GM19452 (cell line): ENCODE measurements around the gene CALY.
"Not testable (repeated sequence)": the region's sequence is repeated elsewhere in the genome, so short reads cannot be mapped to it uniquely, and the experiment has no call there.

Source experiments
- ATAC-seq: cut with Tn5 transposase; IDR thresholded peaks from one replicate; pipeline ENCODE4 v1.9.1; 2021; ENCODE audit not compliant: unreplicated experiment

The CALY gene

DNA sequence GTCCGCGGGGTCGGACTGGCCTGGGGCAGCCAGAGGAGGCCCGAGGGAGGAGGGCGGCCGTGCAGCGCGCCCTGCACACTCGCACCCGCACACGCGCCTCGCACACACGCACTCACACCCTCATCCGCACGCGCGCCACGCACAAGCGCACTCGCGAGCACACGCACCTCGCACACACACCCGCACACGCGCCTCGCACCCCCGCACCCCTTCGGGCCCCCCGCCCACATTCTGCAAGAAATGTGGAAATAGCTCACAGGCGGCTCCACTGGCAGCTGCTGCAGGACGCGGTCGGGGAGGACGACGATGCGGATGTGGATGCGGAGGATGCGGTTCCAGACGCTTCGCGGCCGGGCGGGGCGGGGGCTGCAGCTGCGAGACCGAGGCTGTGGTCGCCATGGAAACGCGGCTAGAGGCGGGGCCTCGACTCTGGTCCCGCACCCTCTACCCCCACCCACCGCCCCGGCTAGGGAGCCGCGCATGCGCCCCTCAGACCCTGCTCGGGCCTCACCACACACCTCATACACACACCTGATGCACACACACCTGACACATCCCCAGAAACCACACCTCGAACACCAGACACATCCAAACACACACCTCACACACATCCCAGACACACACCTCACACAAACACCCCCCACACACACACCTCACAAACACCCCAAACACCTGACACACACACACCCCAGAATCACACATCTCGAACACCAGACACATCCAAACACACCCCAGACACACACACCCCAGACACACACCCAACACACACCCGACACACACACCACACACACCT is at the start of gene CALY:
Gene CALY, minus strand, starts transcription at position 320 of the 793 bp plus-strand sequence. CDS start 7,907 bp downstream, outside the sequence.
- no peak for ATAC-seq

GRCh38 chr10:133385214-133385613 is 48.5 kb upstream of the CALY start:
- no peak for ATAC-seq

GRCh38 chr10:133384071-133384470 is 47.4 kb upstream of the CALY start:
- ATAC-seq, result no peak

GRCh38 chr10:133383551-133383950 is 46.9 kb upstream of the CALY start:
- ATAC-seq, result no peak

DNA sequence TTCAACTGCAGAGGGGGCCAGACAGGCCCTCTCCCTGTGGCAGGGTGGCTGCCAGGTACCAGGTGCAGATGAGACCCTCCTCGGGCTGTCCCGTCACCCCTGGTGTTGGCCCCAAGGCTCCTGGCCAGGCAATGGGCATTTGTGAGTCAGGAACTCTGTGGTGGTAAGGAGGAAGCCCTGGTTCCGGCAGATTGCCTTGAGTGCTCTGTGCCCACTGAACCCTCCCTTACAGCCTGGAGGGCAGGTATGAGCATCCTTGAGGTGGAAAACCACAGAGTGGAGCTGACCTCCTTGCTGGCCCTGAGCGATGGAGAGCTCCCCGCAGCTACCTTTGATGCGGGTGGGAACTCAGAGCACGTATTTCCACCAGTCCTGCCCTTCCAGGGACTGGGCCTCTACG is 44.3 kb upstream of the CALY start:
- ATAC-seq, result no peak

DNA sequence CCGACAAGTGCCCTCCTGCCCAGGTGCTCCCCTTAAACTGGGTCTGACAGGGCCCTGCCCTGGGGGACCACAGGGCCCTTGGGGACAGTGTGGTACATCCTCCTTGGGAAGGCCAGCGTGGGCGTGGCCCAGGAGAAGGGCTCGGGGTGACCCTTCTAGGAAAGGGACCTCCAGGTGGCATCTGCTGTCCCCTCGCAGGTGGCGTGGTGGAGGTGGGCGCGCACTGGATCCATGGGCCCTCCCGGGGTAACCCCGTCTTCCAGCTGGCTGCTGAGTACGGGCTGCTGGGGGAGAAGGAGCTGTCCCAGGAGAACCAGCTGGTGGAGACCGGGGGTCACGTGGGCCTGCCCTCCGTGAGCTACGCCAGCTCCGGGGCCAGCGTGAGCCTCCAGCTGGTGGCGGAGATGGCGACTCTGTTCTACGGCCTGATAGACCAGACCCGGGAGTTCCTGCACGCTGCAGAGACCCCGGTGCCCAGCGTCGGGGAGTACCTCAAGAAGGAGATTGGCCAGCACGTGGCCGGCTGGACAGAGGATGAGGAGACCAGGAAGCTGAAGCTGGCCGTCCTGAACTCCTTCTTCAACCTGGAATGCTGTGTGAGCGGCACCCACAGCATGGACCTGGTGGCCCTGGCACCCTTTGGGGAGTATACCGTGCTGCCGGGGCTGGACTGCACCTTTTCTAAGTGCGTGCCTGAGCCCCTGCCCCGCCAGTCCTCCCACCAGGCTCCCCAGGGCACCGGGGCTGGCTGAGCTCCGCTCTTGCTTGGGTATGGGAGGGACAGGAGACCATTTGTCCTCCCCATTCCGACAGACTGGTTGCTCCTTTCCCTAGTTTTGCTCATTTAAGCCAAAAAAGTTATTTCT is 43.3 kb upstream of the CALY start:
- ATAC-seq, result no peak

GRCh38 chr10:133379152-133379800 is 42.6 kb upstream of the CALY start, which contains the start of gene PAOX:
TSS of gene PAOX (plus strand) at chr10:133379262. CDS start at chr10:133379317, 55 bp downstream.
- ATAC-seq, result peak; percentile 59

DNA sequence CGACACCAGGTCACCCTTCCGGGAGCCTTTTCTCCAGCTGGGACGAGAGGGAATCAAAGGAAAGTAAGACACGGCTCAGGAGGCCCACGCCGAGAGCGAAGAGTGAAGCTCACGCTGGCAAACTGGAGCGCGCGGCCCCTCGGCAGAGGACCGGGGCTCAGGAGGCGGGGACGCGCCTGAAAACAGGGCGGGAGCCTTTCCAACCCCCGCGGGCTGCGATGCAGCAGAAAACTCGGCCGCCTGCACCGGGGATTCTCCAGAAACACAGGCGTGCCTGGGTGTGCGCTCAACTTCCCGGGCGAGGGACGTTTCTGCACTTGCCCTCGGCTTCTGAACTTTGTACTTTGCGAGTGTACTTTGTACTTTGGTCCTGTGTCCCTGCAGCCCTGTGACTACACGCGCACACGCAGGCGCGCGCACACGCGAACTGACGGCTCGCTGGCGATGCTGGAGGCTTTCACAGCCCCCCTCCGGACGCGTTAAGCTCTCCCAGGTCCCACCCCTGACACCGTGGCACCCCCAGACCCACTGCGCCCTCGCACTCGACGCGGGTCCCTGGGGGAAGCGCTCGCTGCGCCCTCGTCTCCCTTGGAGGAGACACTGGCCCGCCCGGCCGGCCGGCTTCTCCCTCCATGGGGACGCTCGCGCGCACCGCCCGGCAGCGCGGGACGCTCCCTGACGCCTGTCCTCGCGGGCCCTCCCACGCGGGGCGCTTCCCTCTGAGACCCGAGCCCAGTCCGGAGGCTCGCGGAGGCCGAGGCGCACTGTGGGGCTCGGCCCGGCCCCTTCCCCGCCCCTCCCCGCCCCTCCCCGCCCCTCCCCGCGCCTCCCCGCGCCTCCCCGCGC is 41.8 kb upstream of the CALY start:
- ATAC-seq, result peak; percentile 41

GRCh38 chr10:133377818-133378250 is 41.1 kb upstream of the CALY start:
- ATAC-seq, result no peak

DNA sequence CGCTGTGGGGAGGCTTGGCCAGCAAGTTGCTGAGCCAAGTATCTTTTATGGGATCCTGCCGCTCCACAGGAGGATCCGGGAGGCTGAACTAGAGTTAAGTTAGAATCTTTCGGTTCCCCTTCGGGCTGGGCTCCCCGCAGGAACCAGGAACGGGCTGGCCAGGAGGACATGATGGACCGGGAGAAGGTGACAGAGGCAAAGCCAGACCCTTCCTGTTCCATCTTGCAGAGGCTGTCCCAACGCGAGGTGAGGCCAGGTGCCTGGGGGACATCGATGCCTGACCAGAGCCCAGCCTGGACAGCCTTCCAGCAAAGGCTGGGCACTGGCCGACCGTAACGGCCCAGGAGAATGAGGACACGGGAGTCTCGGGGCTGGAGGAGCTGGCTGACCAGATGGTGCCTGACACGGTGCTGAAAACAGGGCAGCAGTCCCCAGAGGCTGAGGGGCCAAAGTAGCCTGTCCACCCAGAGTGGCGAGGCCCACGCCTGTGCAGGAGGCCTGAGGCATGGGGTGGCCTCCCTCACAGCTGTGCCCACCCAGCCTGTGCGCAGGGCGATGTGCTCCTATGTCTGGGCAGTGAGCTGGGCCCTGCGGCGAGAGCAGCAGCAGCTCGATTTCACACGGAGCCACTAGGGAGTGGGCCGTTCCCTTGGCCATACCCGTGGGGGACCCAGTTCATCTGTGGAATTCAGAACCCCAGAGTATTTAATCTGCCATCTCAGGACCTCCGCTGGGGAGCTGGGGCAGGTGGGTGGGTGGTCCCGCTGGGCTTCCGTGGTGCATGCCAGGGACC is 40.5 kb upstream of the CALY start:
- ATAC-seq, result no peak

DNA sequence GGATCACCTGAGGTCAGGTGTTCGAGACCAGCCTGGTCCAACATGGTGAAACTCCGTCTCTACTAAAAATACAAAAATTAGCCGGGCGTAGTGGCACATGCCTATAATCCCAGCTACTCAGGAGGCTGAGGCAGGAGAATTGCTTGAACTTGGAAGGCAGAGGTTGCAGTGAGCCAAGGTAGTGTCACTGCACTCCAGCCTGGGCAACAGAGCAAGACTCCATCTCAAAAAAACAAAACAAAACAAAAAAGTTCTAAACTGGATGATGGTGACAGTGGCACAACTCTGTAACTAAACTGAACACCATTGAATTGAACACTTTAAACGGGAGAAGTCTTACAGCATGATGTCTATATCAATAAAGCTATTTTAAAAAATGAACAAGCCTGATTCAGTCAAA is 39.5 kb upstream of the CALY start:
- not testable (repeated sequence) for ATAC-seq

GRCh38 chr10:133375357-133376115 is 38.8 kb upstream of the CALY start:
- ATAC-seq, result no peak

- ATAC-seq, result peak; percentile 99
Observed at GRCh38 chr10:133373174-133374090, 36.7 kb upstream of the CALY start, which contains the start of gene ECHS1. TSS of gene ECHS1 (minus strand) at chr10:133373354. CDS start at chr10:133373333, 21 bp downstream.

- no peak for ATAC-seq
Observed at GRCh38 chr10:133372507-133372906, 35.8 kb upstream of the CALY start.

GRCh38 chr10:133370030-133370786 is 33.5 kb upstream of the CALY start:
- no peak for ATAC-seq

GRCh38 chr10:133368153-133368552 is 31.5 kb upstream of the CALY start:
- no peak for ATAC-seq

DNA sequence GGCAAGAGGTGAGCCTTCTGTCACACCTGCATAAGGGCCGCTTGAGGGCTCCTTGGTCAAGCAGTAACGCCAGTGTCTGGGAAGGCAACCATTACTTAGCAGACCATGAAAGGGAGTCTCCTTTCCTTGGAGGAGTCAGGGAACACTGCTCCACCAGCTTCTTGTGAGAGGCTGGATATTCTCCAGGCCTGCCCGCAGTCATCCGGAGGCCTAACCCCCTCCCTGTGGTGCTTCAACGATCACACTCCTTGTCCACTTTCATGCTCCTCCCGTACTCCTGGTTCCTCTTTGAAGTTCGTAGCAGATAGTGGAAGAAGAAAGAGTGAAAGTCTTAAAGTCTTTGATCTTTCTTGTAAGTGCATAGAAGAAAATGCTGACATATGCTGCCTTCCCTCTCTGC is 30.8 kb upstream of the CALY start:
- not testable (repeated sequence) for ATAC-seq
